Activated gamma-delta T cell treated with anti-CD3 and anti-CD28 coated beads, Interleukin-2, amount 50 U/mL, for 16 hours (primary cell): ENCODE measurements around the gene ADAM19.
"Not testable (repeated sequence)": the region's sequence is repeated elsewhere in the genome, so short reads cannot be mapped to it uniquely, and the experiment has no call there.

Experiments used
- DNase-seq: peaks from one replicate; pipeline ENCODE4 v3.0.0-alpha.2; 2020; ENCODE audit warnings: low read depth

ADAM19 gene

GRCh38 chr5:157459715-157460599, 115.6 kb downstream of the ADAM19 start, which contains the start of gene NIPAL4:
Gene NIPAL4 (plus strand): TSS chr5:157460213. CDS start chr5:157460321, 108 bp downstream.
- no peak for DNase-seq

- no peak for DNase-seq
Observed at GRCh38 chr5:157458835-157459234, 116.7 kb downstream of the ADAM19 start.

- DNase-seq: no peak
Observed at GRCh38 chr5:157457391-157457790, 118.2 kb downstream of the ADAM19 start.

GRCh38 chr5:157456301-157456700, 119.3 kb downstream of the ADAM19 start:
- DNase-seq: no peak

- DNase-seq: no peak
Observed at GRCh38 chr5:157455057-157455456, 120.5 kb downstream of the ADAM19 start.

GRCh38 chr5:157454273-157454672, 121.3 kb downstream of the ADAM19 start:
- DNase-seq: no peak

GRCh38 chr5:157451806-157452205, 123.8 kb downstream of the ADAM19 start:
- DNase-seq: no peak

GRCh38 chr5:157450024-157450423, 125.6 kb downstream of the ADAM19 start:
- no peak for DNase-seq

- DNase-seq: no peak
Observed at GRCh38 chr5:157449011-157449723, 126.4 kb downstream of the ADAM19 start.

GRCh38 chr5:157447201-157447637, 128.4 kb downstream of the ADAM19 start:
- no peak for DNase-seq

GRCh38 chr5:157446412-157446935, 129.1 kb downstream of the ADAM19 start:
- DNase-seq: no peak

- DNase-seq: no peak
Observed at GRCh38 chr5:157445745-157446411, 129.7 kb downstream of the ADAM19 start.

GRCh38 chr5:157444224-157444623, 131.4 kb downstream of the ADAM19 start:
- DNase-seq: no peak

GRCh38 chr5:157443041-157443549, 132.5 kb downstream of the ADAM19 start:
- no peak for DNase-seq

GRCh38 chr5:157434096-157434495, 141.5 kb downstream of the ADAM19 start:
- no peak for DNase-seq

- no peak for DNase-seq
Observed at GRCh38 chr5:157431544-157432200, 143.9 kb downstream of the ADAM19 start.

GRCh38 chr5:157429920-157430319, 145.7 kb downstream of the ADAM19 start:
- not testable (repeated sequence) for DNase-seq
